Colonic mucosa (tissue), 4 donors: Measurements from ENCODE around the gene SLC7A5. TPM values are rescaled to one million over a fixed set of nuclear protein-coding genes. Genes with fewer than 3 reads are reported as not detected.
"Not testable (repeated sequence)": the region's sequence is repeated elsewhere in the genome, so short reads cannot be mapped to it uniquely, and the experiment has no call there.

Experiments
- DNase-seq: peaks from one replicate; pipeline ENCODE4 v3.0.0-alpha.2; 2020
- H3K27ac ChIP-seq: fragments of 200-600 bp; one replicate; pipeline ENCODE4 v1.8.0; 2021
- H3K27me3 ChIP-seq: fragments of 200-600 bp; one replicate; pipeline ENCODE4 v1.8.0; 2021
- H3K36me3 ChIP-seq: fragments of 200-600 bp; one replicate; pipeline ENCODE4 v1.8.0; 2021
- H3K4me1 ChIP-seq: fragments of 200-600 bp; one replicate; pipeline ENCODE4 v1.8.0; 2021; ENCODE audit warnings: mild to moderate bottlenecking
- H3K4me3 ChIP-seq: fragments of 200-600 bp; one replicate; pipeline ENCODE4 v1.8.0; 2021
- H3K9ac ChIP-seq, 2 donors: one replicate each; pipeline ENCODE4 v1.7.0; 2013; ENCODE audit warnings: control low read depth in 2 of 2, low read depth in 2 of 2, low read length in 2 of 2
- H3K9me3 ChIP-seq: fragments of 200-600 bp; one replicate; pipeline ENCODE4 v1.8.0; 2021
- intact Hi-C: fragments of 100-400 bp; cut with DNase I; formaldehyde crosslinking; loops from one replicate; pipeline ENCODE4 v1.14.1; 2022
- total RNA-seq, 2 donors: library from RNA; stranded (reverse); fragmentation: NEBNext Ultra II Directional in 1 of 2; extraction: Animal tissue kit (Norgen Biotek cat#: 25700) in 1 of 2; gene quantifications; one replicate each; pipeline ENCODE4 v1.2.1, GENCODE V29; 2021
- TF ChIP-seq, protein P1 (sequence below): fragments of 200-600 bp; IDR thresholded peaks from one replicate; pipeline ENCODE4 v1.8.0; 2022; ENCODE audit warnings: antibody characterized with exemption, mild to moderate bottlenecking
- donor health status: healthy.
- donor health status: DM: no; HTN: no; CAD: no.
- donor health status: DM: no; HTN: no; CAD: no.

The SLC7A5 gene
- total RNA-seq, result 10 to 100 TPM in 1 of 2 donors, 1 to 10 TPM in 1; 9.5 to 26.2 TPM

DNA sequence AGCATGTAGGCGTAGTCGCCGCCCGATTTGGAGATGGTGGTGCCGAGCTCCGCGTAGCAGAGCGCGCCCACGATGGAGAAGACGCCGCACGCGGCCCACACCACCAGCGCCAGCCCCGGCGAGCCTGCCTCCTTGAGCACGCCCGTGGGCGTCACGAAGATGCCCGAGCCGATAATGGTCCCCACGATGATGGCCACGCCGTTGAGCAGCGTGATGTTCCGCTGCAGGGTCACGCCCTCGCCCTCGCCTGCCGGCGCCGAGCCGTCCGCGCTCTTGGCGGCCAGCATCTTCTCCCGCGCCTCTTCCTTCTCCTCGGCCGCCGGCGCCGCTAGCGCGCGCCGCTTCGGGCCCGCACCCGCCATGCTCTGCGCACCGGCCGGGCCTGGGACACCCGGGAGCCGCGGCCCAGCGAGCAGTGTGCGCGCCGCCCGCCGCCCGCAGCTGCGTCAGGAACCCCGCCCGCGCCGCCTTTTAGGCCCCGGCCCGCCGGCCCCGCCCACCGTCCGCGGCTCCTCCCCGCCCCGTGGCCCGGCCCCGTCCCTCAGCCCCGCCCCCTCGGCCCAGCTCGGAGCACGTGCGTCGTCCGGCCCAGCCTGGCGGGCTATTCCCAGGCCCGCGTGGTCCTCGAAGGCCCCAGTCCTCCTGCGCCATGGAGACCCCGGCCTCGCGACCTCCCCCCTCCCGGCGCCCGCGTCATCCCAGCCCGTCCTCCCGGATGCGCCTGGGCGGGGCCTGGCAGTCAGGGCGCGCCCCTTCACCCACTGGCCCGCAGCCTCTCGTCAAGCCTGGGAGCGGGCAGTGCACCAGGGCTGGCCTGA lies at the start of gene SLC7A5:
Gene SLC7A5 (minus strand): TSS at position 447 of the 818 bp plus-strand sequence. CDS start 85 bp downstream, at position 362.
- Histone ChIP-seq H3K9ac (peak within 1 kb of the TSS in 1 of 2 donors; percentile 66), H3K4me3 (peak within 1 kb of the TSS; percentile 65), H3K27ac (peak within 1 kb of the TSS; percentile 44)
- intact Hi-C loops, H3K4me1 ChIP-seq, H3K36me3 ChIP-seq, H3K27me3 ChIP-seq, H3K9me3 ChIP-seq: not testable (repeated sequence)
- peak; percentile 83 for DNase-seq

GRCh38 chr16:87918338-87918737 lies 49.0 kb upstream of the SLC7A5 start:
- no peak overlapping the region for H3K27ac ChIP-seq
- H3K4me3 ChIP-seq, result no peak overlapping the region
- TF ChIP-seq, protein P1, sequence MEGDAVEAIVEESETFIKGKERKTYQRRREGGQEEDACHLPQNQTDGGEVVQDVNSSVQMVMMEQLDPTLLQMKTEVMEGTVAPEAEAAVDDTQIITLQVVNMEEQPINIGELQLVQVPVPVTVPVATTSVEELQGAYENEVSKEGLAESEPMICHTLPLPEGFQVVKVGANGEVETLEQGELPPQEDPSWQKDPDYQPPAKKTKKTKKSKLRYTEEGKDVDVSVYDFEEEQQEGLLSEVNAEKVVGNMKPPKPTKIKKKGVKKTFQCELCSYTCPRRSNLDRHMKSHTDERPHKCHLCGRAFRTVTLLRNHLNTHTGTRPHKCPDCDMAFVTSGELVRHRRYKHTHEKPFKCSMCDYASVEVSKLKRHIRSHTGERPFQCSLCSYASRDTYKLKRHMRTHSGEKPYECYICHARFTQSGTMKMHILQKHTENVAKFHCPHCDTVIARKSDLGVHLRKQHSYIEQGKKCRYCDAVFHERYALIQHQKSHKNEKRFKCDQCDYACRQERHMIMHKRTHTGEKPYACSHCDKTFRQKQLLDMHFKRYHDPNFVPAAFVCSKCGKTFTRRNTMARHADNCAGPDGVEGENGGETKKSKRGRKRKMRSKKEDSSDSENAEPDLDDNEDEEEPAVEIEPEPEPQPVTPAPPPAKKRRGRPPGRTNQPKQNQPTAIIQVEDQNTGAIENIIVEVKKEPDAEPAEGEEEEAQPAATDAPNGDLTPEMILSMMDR, result no peak
- intact Hi-C loops, result no loop called here
- H3K27me3 ChIP-seq, result no peaks in the 10 kb centered on the region
- H3K9me3 ChIP-seq, result no peaks in the 10 kb centered on the region
- no peak overlapping the region for H3K9ac ChIP-seq
- H3K4me1 ChIP-seq, result no peaks in the 10 kb centered on the region
- no peak for DNase-seq
- no peaks in the 10 kb centered on the region for H3K36me3 ChIP-seq

GRCh38 chr16:87917503-87917902 lies 48.2 kb upstream of the SLC7A5 start:
- H3K27me3 ChIP-seq, result no peaks in the 10 kb centered on the region
- TF ChIP-seq, protein P1, result no peak
- H3K9ac ChIP-seq, result no peak overlapping the region
- intact Hi-C loops, result no loop called here
- H3K27ac ChIP-seq, result no peak overlapping the region
- no peak overlapping the region for H3K4me3 ChIP-seq
- no peaks in the 10 kb centered on the region for H3K36me3 ChIP-seq
- no peak for DNase-seq
- no peaks in the 10 kb centered on the region for H3K9me3 ChIP-seq
- no peaks in the 10 kb centered on the region for H3K4me1 ChIP-seq

DNA sequence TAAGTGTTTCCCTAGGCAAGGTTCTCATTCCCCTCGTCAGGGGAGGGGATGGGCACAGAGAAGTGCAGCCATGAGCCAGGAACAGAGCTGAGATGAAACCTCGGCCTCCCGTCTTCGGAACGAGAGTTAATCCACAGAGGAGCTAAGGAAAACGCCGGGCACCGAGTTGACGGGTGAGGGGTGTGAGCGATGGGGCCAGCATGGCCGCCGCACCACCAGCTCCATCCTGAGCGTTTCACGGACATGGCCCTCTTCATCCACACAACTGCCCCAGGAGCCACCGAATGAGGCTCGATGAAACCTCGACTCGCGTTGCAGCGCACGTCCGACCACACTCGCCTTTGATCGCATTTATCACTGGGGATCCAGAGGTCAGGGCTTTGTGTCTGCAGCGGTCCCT lies 45.5 kb upstream of the SLC7A5 start:
- no peaks in the 10 kb centered on the region for H3K27me3 ChIP-seq
- no peak overlapping the region for H3K4me3 ChIP-seq
- intact Hi-C loops, result no loop called here
- H3K27ac ChIP-seq, result no peak overlapping the region
- DNase-seq, result no peak
- no peaks in the 10 kb centered on the region for H3K36me3 ChIP-seq
- no peak overlapping the region for H3K9ac ChIP-seq
- TF ChIP-seq, protein P1, result no peak
- no peaks in the 10 kb centered on the region for H3K4me1 ChIP-seq
- H3K9me3 ChIP-seq, result no peaks in the 10 kb centered on the region

- H3K27me3 ChIP-seq, H3K4me1 ChIP-seq, H3K27ac ChIP-seq, H3K9me3 ChIP-seq, H3K9ac ChIP-seq, intact Hi-C loops, H3K4me3 ChIP-seq, H3K36me3 ChIP-seq, DNase-seq: not testable (repeated sequence)
Measured at GRCh38 chr16:87914021-87914725, 44.9 kb upstream of the SLC7A5 start.

DNA sequence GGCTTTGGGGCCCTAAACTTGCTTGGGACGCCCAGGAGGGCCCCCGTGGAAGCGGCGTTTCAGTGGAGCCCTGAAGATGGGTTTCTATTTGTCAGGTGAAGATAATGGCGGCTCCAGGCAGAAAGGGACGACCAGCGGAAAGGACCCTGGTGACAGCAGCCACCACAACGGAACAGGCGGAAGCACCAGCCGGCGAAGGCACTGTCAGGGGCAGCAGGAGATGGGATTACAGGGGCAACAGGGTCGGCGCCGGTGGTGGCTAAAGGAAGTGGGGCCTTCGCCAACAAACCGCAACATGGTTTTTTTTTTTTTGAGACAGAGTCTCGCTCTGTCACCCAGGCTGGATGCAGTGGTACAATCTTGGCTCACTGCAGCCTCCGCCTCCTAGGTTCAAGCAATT lies 43.4 kb upstream of the SLC7A5 start:
- H3K36me3 ChIP-seq, H3K27ac ChIP-seq, H3K27me3 ChIP-seq, H3K9ac ChIP-seq, H3K9me3 ChIP-seq, DNase-seq, intact Hi-C loops, H3K4me3 ChIP-seq, H3K4me1 ChIP-seq: not testable (repeated sequence)

- H3K4me1 ChIP-seq, H3K27me3 ChIP-seq, intact Hi-C loops, H3K4me3 ChIP-seq, H3K36me3 ChIP-seq, H3K9ac ChIP-seq, H3K27ac ChIP-seq, H3K9me3 ChIP-seq: not testable (repeated sequence)
- peak; percentile 39 for DNase-seq
Measured at GRCh38 chr16:87911106-87911763, 41.9 kb upstream of the SLC7A5 start.
